HG03520 (cell line): Measurements from ENCODE around the gene GTF3C1.
A peak's percentile ranks its signal among the peaks of the same experiment; 100 is the strongest.

ENCODE experiments used
- ATAC-seq: cut with Tn5 transposase; IDR thresholded peaks from one replicate; pipeline ENCODE4 v1.9.1; 2021; ENCODE audit warnings: mild to moderate bottlenecking, moderate library complexity; ENCODE audit not compliant: unreplicated experiment

GTF3C1 gene

GRCh38 chr16:27522173-27522707 lies 27.5 kb downstream of the GTF3C1 start:
- ATAC-seq = no peak

GRCh38 chr16:27520982-27521673 lies 28.6 kb downstream of the GTF3C1 start:
- no peak for ATAC-seq

- ATAC-seq = no peak
Measured at GRCh38 chr16:27518226-27518625, 31.5 kb downstream of the GTF3C1 start.

GRCh38 chr16:27517664-27518063 lies 32.0 kb downstream of the GTF3C1 start:
- no peak for ATAC-seq

GRCh38 chr16:27516365-27516764 lies 33.3 kb downstream of the GTF3C1 start:
- ATAC-seq = no peak

- ATAC-seq = peak; percentile 61
Measured at GRCh38 chr16:27515874-27516353, 33.8 kb downstream of the GTF3C1 start.

GRCh38 chr16:27514806-27515205 lies 34.9 kb downstream of the GTF3C1 start:
- no peak for ATAC-seq

- no peak for ATAC-seq
Measured at GRCh38 chr16:27511657-27512448, 37.9 kb downstream of the GTF3C1 start.

- no peak for ATAC-seq
Measured at GRCh38 chr16:27508476-27508875, 41.2 kb downstream of the GTF3C1 start.

GRCh38 chr16:27506771-27507170 lies 42.9 kb downstream of the GTF3C1 start:
- ATAC-seq = no peak

GRCh38 chr16:27505297-27506236 lies 44.1 kb downstream of the GTF3C1 start:
- no peak for ATAC-seq

GRCh38 chr16:27503662-27504061 lies 46.1 kb downstream of the GTF3C1 start:
- ATAC-seq = no peak

GRCh38 chr16:27500801-27501200 lies 48.9 kb downstream of the GTF3C1 start:
- no peak for ATAC-seq

- no peak for ATAC-seq
Measured at GRCh38 chr16:27499659-27500055, 50.1 kb downstream of the GTF3C1 start.

- ATAC-seq = no peak
Measured at GRCh38 chr16:27498916-27499658, 50.6 kb downstream of the GTF3C1 start.

- ATAC-seq = no peak
Measured at GRCh38 chr16:27498031-27498825, 51.5 kb downstream of the GTF3C1 start.

- ATAC-seq = no peak
Measured at GRCh38 chr16:27495191-27495590, 54.5 kb downstream of the GTF3C1 start.

- ATAC-seq = no peak
Measured at GRCh38 chr16:27492588-27492979, 57.1 kb downstream of the GTF3C1 start.

GRCh38 chr16:27491894-27492587 lies 57.7 kb downstream of the GTF3C1 start:
- no peak for ATAC-seq
